H54 (cell line): ENCODE measurements around the gene TSHZ3.

Experiments
- DNase-seq: peaks from one replicate; pipeline ENCODE4 v3.0.0; 2011; ENCODE audit warnings: low spot score, mixed read lengths; ENCODE audit not compliant: insufficient read length
- FAIRE-seq: peaks from 3 replicates; lab custom pipeline; 2011; peaks lifted over from hg19 to GRCh38; lab: Jason Lieb, UNC
- POLR2A ChIP-seq: IDR thresholded peaks from 2 replicates; pipeline ENCODE4 v1.6.1; 2011; ENCODE audit warnings: low read depth, mild to moderate bottlenecking, low read length

Gene TSHZ3

DNA sequence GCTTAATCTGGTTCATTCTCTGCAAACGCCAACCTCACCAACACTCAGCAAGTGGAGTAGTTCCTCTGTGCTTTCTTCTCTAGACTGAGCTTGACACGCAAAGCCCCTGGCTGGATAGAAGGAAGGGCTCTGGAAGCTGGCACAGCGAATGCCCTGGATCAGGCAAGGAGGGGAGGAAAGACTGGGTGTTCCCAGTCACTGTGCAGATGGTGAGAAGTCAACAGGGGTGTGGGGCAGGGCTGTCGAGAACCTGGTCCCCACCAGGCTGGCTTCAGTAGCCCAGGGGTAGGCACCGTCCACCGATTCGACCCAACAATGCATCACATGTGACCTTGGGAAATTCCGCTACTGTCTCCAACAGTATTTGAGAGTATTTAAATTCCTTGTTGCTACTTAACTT is 65.5 kb downstream of the TSHZ3 start:
- TF ChIP-seq POLR2A = no peak
- FAIRE-seq (no peak), DNase-seq (no peak)

DNA sequence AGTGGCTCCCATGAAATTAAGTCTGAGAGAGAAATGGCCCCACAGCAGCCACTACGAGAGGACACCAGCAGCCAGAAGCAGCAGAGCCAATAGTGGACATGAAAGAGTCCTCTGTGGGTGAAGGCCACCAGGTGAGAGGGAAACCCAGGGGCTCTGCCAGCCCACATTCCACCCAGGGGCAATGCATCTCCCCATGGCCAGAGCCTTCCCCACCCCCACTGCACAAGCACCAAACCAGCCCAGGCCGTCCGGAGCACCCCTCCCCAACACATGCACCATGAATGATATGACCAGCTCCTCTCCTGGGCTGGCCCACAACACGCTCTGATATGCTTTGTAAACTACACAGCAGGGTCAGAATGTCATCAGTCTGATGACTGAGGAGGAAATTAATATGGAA is 66.9 kb downstream of the TSHZ3 start:
- DNase-seq (no peak), FAIRE-seq (no peak)
- TF ChIP-seq POLR2A = no peak

DNA sequence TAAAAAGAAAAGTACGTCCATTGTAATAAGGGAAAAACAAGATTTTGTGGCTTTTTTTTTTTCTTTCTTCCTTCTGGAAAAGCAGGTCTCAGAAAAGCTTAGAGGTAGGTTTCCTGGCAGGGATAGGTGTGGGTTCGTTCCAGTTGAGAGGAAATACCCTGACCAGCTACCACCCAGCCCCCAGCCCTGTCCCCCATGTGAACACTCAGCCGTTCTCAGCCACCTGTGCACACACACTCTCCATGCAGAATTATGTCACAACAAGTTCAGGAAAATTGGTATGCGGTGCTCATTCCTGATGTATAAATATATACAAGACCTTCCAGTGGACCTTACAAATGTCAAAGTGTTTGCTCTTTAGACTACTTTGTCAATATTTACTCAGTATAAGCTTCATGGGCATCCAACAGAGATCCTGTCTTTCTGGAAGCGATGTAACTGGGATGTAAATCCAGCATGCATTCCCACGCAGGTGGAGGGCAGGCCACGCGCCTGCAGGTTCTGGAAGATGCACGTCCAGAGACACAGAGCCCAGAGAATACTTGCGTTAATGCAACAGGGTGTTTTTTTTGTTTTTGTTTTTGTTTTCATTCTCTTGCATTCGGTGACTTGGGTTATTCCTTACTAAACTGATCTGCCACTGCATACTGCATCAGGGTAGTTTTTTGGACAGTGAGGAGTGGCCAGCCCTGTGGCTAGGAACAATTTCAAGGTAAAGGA is 68.8 kb downstream of the TSHZ3 start:
- DNase-seq = no peak
- no peak for FAIRE-seq
- TF ChIP-seq POLR2A = no peak

DNA sequence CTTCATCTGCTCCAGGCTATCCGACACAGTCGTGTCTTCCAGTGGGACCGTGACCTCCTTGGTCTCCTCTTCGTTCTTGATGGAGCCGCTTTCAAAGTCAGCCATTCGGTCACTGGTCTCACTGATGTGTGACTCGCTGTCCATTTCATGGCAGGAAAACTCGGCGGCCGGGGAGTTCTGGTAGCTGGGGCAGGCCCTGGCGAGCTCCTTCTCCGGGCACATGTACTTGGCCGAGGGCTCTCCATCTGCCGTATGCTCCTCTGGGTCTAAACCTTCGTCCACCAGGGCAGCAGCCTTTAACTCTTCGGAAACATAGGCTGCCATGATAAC is 69.8 kb downstream of the TSHZ3 start:
- TF ChIP-seq POLR2A = no peak
- no peak for DNase-seq
- FAIRE-seq = no peak

DNA sequence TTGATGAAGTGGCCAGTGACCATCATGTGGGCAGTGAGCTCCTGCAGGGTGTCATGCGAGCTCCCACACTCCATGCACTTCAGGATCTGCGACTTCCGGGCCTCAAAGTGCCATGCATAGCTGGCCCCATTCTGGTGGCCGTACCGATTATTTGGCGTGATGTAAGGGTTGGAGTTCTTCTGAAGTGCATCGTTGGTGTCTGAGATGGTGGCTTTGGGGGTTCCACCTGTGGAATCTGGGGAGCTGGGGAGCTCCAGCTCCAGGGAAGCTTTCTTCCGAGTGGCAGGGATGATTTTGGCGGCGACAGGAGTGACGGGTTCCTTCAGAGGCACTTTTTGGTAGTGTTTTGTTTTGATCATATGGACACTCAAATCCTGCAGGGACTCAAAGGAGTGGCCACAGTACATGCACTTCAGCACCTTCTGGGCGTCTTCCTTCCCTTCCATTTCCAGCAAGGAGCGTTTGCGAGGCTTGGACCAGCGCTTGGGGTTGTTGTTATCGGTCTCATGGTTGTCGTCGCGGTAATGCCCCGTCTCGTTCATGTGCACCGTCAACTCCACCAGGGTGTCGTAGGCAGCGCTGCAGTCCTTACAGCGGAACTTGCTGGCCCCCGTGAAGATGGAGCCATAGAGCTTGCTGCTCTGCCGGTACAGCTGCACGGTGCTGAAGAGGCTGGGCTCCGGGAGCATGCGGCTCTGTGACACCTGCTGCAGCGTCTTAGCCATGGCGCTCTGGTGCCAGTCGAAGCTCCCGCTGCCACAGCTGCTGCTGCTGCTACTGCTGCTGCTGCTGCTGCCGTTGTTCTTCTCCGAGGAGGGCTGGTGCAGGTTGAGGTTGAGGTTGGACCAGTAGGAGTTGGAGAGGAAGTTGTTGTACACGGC is 70.4 kb downstream of the TSHZ3 start:
- TF ChIP-seq POLR2A = no peak
- DNase-seq (no peak), FAIRE-seq (no peak)

DNA sequence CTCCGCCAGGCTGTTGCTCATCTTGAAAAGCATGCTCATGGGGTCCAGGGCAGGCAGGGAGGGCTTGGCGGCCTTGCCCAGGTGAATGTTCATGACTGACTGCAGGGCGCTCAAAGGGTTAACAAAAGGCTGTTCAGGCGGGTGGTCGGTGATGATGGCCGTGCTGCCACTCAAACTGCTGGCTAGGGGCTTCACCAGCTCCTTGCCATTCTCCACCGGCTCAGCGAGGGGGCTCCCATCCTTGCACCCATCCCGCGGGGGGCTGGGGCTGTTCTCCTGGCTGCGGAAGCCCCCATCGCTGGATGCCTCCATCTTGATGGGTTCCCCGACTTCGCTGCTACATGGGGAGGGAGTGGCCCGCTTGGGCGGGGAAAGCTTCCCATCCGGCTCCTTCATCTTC is 71.7 kb downstream of the TSHZ3 start:
- FAIRE-seq (no peak), DNase-seq (no peak)
- no peak for TF ChIP-seq POLR2A

DNA sequence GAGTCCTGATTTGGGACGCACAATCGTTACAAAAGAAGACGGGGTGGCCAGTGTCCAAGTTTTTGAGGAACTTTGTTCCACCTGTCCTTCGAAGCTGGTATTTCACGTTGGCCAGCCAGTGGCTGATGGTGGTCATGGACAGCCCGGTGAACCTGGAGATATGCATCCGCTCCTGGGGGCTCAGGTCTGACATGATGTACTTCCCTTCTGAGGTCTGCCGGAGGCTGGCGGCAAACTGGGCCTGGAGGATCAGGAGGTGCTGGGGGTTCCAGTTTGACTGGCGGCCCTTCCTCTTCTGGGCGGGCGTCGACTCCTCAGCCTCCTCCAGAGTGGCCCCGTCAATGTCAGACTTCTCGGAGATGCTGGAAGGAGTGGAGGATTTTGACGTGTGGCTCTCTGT is 72.4 kb downstream of the TSHZ3 start:
- FAIRE-seq = no peak
- TF ChIP-seq POLR2A = no peak
- DNase-seq = no peak

DNA sequence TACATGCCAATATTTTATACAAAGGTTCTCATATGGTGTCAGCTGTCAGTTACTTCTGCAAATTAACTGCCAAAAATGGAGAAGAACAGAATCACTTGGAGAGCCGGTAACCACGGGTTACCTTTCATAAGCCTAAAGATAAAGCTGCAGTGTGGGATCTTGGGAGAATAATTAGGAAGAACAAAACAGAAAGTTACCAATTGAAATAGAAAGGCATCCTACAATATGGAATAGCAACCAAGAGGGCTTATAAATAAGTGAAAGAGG is 74.2 kb downstream of the TSHZ3 start:
- FAIRE-seq (no peak), DNase-seq (no peak)
- TF ChIP-seq POLR2A = no peak

DNA sequence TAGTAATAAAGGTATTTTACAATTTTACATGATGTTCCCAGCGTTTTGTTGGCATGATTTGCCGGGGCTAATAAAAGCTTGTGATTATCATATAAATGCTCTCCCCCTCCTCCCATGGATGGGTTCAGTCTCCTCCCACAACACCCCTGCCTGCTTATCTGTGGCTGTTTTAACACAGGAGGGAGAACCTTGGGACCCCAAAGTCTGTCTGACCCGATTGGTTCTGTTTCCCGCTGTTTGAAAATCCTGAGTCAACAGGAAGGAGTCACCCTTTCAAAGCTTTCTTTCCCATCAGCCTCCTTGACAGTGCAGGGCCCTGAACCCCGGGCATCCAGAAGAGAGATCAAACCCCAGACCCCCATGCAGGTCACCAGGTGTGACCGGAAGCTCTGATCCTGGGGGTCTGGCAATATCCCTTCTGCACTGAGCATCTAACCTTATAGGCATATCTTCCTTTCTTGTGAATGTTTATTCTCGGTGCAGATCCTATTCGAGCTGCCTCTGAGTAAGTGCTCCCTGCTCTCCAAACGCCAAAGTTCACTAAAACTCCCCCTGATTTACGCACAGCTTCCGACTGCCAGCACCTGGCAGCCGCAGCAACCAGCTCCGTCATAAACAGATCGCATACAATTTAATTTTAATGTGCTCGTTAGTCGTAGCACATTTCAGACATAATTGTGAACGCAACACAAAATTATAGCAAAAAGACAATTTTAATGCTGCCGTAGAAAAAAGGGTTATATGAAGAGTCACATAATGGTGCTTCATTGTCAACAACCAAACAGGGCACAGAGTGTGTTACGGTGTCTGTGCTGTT is 74.8 kb downstream of the TSHZ3 start:
- no peak for TF ChIP-seq POLR2A
- FAIRE-seq = no peak
- no peak for DNase-seq

DNA sequence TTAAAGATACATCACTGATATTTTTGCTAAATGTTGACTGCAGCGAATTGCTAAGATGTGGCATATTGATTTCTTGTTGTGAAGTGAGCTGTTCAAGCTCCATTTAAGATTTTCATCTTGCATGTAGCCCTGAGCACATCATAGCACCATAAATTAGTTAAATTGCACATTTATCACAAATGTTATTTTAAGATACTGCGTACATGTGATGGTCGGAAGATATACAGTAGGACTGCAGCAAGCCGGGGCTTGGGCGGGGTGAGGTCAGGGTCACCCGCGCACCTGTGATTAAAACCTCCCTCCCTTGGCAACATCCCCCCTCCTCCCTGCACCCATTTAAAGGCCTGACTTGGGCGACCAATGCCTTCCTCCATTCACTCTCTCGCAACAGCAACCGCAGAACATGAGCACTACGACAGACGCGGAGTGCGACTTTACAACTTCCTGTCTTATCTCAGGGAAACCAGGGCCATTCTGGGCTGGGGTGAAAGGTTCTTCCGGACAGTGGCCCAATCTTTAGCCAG is 76.6 kb downstream of the TSHZ3 start:
- DNase-seq = no peak
- FAIRE-seq = no peak
- no peak for TF ChIP-seq POLR2A

DNA sequence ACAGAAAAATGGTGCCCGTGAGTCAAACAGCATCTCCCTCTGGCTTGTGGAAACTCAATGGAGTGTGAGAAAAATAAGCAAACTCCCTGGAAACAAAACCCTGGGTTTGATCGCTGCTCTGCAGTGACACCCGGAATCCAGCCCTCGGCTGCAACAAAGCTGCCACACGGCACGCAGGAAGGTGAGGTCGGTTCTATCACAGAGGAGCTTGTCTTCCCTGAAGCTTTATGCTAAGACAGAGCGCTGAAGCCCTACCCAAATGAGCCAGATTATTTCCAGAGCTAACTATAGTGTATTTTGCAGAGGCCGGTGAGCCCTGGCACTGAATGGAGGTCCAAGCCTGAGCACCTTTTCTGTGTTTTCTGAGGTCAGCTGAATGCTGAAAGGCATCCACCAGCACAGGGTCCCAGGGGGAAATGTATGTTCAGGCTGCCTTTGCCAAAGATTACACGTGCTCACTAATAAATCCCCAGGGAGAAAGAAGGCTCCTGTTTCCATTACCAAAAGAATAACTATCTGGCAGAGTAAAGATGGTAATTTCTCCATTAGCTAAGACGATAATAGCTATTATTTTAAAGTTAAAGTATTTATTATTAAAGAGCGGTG is 77.8 kb downstream of the TSHZ3 start:
- DNase-seq (no peak), FAIRE-seq (no peak)
- TF ChIP-seq POLR2A = no peak

DNA sequence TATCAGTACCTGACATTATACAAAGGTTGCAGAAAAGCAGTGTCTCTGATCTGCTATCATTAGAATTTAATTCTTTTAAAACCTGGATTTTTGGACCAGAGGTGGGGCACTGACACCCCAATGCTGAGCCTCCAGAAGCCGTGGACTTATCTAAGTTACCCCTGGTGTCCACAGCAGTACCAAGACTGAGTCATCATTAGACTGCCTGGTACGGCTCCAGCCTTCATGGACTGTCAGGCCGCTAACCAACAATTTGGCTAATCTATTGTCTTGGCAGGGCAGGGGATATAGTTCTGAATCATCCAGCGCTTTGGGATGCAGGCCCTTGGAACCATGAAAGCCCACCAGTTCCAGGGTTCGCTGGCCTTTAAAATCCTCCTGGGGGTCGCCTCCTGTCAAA is 78.3 kb downstream of the TSHZ3 start:
- DNase-seq (no peak), FAIRE-seq (no peak)
- TF ChIP-seq POLR2A = no peak

DNA sequence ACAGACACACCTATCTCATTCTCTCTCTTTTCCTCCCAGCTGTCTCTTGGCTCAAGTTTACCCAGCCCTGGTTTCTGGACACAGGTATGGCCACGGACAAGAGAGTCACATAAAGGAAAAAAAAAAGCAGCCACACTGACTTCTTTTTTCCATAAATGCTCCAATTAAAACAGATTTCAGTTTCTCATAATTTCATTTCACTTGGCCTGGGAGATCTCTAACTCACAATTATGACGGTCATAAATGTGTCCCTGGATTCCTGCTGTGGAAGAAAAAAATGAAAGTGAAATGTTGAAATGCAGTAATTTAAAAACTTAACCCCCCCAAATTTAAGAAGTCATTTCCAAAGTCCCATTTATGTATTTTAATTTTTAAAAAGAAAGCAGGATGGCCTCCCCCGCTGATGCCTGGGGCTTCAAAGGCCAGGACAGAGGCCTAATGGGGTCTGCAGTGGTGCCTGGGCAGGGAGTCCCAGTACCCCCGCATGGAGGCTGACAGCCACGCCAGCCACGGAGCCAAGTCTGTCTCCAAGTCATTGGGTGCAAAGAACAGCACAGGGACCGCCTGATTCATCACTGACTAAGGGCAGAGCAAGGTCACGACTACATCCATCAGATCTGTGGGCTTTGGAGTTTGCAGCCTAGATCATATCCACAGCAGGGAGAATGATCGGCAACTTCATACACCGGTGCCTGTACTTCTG is 79.7 kb downstream of the TSHZ3 start:
- no peak for TF ChIP-seq POLR2A
- FAIRE-seq (no peak), DNase-seq (no peak)

DNA sequence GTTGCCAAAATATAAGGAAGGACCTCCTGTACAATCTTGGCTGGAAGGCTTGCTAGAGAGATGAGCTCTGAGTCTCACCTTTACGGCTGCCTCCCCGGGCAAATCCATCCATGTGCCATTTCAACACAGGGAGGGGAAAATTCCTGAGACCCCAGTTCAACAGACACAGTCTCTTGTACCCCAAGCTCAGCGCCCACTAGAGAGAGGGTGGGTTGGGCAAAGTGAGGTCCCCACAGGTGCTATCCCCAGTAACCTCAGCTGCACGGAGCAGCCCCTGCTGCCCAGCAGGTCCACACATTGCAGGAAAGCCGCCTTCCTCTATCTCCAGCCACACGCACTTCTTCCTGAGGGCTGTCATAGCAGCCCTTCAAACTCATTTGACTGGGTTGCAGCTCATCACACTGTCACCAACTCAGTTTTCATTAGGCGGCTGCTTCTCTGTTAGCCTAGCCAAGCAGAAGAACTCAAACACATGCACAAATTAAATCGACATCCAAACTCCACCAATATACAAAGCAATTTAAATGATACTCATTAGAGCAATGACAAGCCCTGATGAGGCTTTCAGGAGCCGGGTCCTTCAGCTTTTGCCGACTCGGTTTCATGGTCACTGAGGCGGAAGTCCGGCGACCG is 80.4 kb downstream of the TSHZ3 start:
- DNase-seq = no peak
- FAIRE-seq = no peak
- TF ChIP-seq POLR2A = no peak
